Fibroblast of lung (primary cell): ENCODE results near the gene TM4SF18. TPM values are rescaled to one million over a fixed set of nuclear protein-coding genes. Genes with fewer than 3 reads are reported as not detected.
A peak's percentile ranks its signal among the peaks of the same experiment; 100 is the strongest.

Source experiments
- DNase-seq, 2 donors: peaks; one replicate each; pipeline versions ENCODE4 v3.0.0 to v3.0.0-alpha.2; 2010; ENCODE audit warnings: low read depth in 2 of 2
- H2AFZ ChIP-seq: 2 replicates; pipeline ENCODE4 v1.5.1; 2012; ENCODE audit warnings: low read length, control low read depth, inconsistent platforms
- H3K27ac ChIP-seq: 2 replicates; pipeline ENCODE4 v1.5.1; 2011; ENCODE audit warnings: low read length, control low read depth; ENCODE audit not compliant: insufficient read depth
- H3K27me3 ChIP-seq: 2 replicates; pipeline ENCODE4 v1.5.1; 2011; ENCODE audit warnings: mild to moderate bottlenecking, low read length; ENCODE audit not compliant: control insufficient read depth, insufficient read depth
- H3K36me3 ChIP-seq: 2 replicates; pipeline ENCODE4 v1.5.1; 2011; ENCODE audit warnings: low read length; ENCODE audit not compliant: control insufficient read depth, insufficient read depth
- H3K4me1 ChIP-seq: 2 replicates; pipeline ENCODE4 v1.5.1; 2011; ENCODE audit warnings: low read length; ENCODE audit not compliant: control insufficient read depth, insufficient read depth; ENCODE audit errors: extremely low read depth
- H3K4me2 ChIP-seq: 2 replicates; pipeline ENCODE4 v1.5.1; 2011; ENCODE audit warnings: low read length, control low read depth; ENCODE audit not compliant: insufficient read depth; ENCODE audit errors: extremely low read depth
- H3K4me3 ChIP-seq, 4 experiments: fragments of 200-600 bp in 1 of 4; sonication (generic) in 1 of 4; replicated peaks in 1 of 4; 2 replicates each; pipeline ENCODE4 v1.5.1; 2011 to 2016; ENCODE audit warnings: low read length in 4 of 4, low read depth in 3 of 4, mild to moderate bottlenecking in 3 of 4, control low read depth in 2 of 4, inconsistent platforms in 1 of 4, mixed read lengths in 1 of 4; ENCODE audit not compliant: insufficient read depth in 1 of 4; ENCODE audit errors: control extremely low read depth in 1 of 4
- H3K79me2 ChIP-seq: 2 replicates; pipeline ENCODE4 v1.5.1; 2012; ENCODE audit warnings: mild to moderate bottlenecking, low read length, inconsistent platforms; ENCODE audit not compliant: control insufficient read depth, insufficient read depth
- H3K9ac ChIP-seq: 2 replicates; pipeline ENCODE4 v1.5.1; 2011; ENCODE audit warnings: mild to moderate bottlenecking, low read length, control low read depth; ENCODE audit not compliant: insufficient read depth
- H3K9me3 ChIP-seq: 2 replicates; pipeline ENCODE4 v1.5.1; 2012; ENCODE audit warnings: low read depth, low read length; ENCODE audit not compliant: control insufficient read depth, insufficient read depth
- H4K20me1 ChIP-seq: 2 replicates; pipeline ENCODE4 v1.5.1; 2011; ENCODE audit warnings: low read length; ENCODE audit not compliant: control insufficient read depth, insufficient read depth; ENCODE audit errors: extremely low read depth
- CTCF ChIP-seq, 2 donors: IDR thresholded peaks in 1 of 2; conservative IDR thresholded peaks in 1 of 2; 1 replicate in 1 of 2; 2 replicates in 1 of 2; pipeline ENCODE4 v1.5.1; 2011 to 2012; ENCODE audit warnings: low read length in 2 of 2, control low read depth in 1 of 2, inconsistent platforms in 1 of 2, low read depth in 1 of 2, mild to moderate bottlenecking in 1 of 2
- EZH2 ChIP-seq: IDR thresholded peaks from 2 replicates; pipeline ENCODE4 v1.5.1; 2012; ENCODE audit warnings: low read length, control low read depth, mild to moderate bottlenecking; ENCODE audit errors: missing control alignments
- polyA plus RNA-seq, 2 donors: library from polyadenylated mRNA; depleted of rRNA in 1 of 2; stranded (reverse) in 1 of 2; unstranded in 1 of 2; fragments of >200 nt; gene quantifications; 2 replicates each; pipeline ENCODE4 v1.2.1, GENCODE V29; 2011 to 2012; ENCODE audit warnings: missing spikeins in 1 of 2
- total RNA-seq: library from RNA; depleted of rRNA; stranded (reverse); fragments of >200 nt; gene quantifications from 2 replicates; pipeline ENCODE4 v1.2.1, GENCODE V29; 2014

The TM4SF18 gene
- total and polyA plus RNA-seq, 2 donors (not counting 1 experiment from before 2014, with no cell fraction given) = not detected

GRCh38 chr3:149319750-149320149, 13.7 kb downstream of the TM4SF18 start:
- H4K20me1 ChIP-seq = no peaks in the 10 kb centered on the region
- H3K27ac ChIP-seq = no peak overlapping the region
- H3K9ac ChIP-seq = no peak overlapping the region
- no peak overlapping the region for H2AFZ ChIP-seq
- no peak overlapping the region for H3K4me3 ChIP-seq
- H3K36me3 ChIP-seq = no peaks in the 10 kb centered on the region
- DNase-seq = peak in 1 of 2 donors; percentile 38
- H3K79me2 ChIP-seq = no peaks in the 10 kb centered on the region
- TF ChIP-seq CTCF (conservative IDR thresholded peaks at IDR 0.05 in 1 of 2, IDR thresholded peaks at IDR 0.05 in 1 of 2; ENCODE audit: low read depth in 1 of 2, low read length in 2 of 2) (no peak), EZH2 (no peak)
- H3K9me3 ChIP-seq = no peaks in the 10 kb centered on the region
- peaks cover 9% of the 10 kb centered on the region for H3K4me1 ChIP-seq
- no peaks in the 10 kb centered on the region for H3K27me3 ChIP-seq
- no peak overlapping the region for H3K4me2 ChIP-seq

- H3K79me2 ChIP-seq = no peaks in the 10 kb centered on the region
- TF ChIP-seq CTCF (conservative IDR thresholded peaks at IDR 0.05 in 1 of 2, IDR thresholded peaks at IDR 0.05 in 1 of 2; ENCODE audit: low read depth in 1 of 2, low read length in 2 of 2) (no peak), EZH2 (no peak)
- H3K4me1 ChIP-seq = peaks cover 9% of the 10 kb centered on the region
- no peaks in the 10 kb centered on the region for H4K20me1 ChIP-seq
- no peak for DNase-seq
- H3K4me2 ChIP-seq = no peak overlapping the region
- peak overlapping the region; percentile 4 for H2AFZ ChIP-seq
- H3K9me3 ChIP-seq = no peaks in the 10 kb centered on the region
- no peak overlapping the region for H3K4me3 ChIP-seq
- no peak overlapping the region for H3K9ac ChIP-seq
- H3K36me3 ChIP-seq = no peaks in the 10 kb centered on the region
- H3K27me3 ChIP-seq = no peaks in the 10 kb centered on the region
- no peak overlapping the region for H3K27ac ChIP-seq
Observed at GRCh38 chr3:149317072-149317471, 16.4 kb downstream of the TM4SF18 start.

GRCh38 chr3:149316437-149316836, 17.0 kb downstream of the TM4SF18 start:
- Histone ChIP-seq H2AFZ (peak overlapping the region; percentile 4), H3K4me3 (no peak overlapping the region)
- no peak for TF ChIP-seq EZH2
- TF ChIP-seq CTCF (conservative IDR thresholded peaks at IDR 0.05 in 1 of 2, IDR thresholded peaks at IDR 0.05 in 1 of 2; ENCODE audit: low read depth in 1 of 2, low read length in 2 of 2) = no peak

More at GRCh38 chr3:149316437-149316836, 17.0 kb downstream of the TM4SF18 start:
- peak; percentile 13 to 24 for DNase-seq
- Histone ChIP-seq H3K9me3 (no peaks in the 10 kb centered on the region), H3K27ac (no peak overlapping the region), H3K9ac (no peak overlapping the region), H3K27me3 (no peaks in the 10 kb centered on the region), H3K79me2 (no peaks in the 10 kb centered on the region), H3K4me1 (peaks cover 9% of the 10 kb centered on the region), H3K36me3 (no peaks in the 10 kb centered on the region), H4K20me1 (no peaks in the 10 kb centered on the region), H3K4me2 (no peak overlapping the region)
